ENCODE results near the gene DSCAML1.
"Not testable (repeated sequence)": the region's sequence is repeated elsewhere in the genome, so short reads cannot be mapped to it uniquely, and the experiment has no call there.

DSCAML1 gene

DNA sequence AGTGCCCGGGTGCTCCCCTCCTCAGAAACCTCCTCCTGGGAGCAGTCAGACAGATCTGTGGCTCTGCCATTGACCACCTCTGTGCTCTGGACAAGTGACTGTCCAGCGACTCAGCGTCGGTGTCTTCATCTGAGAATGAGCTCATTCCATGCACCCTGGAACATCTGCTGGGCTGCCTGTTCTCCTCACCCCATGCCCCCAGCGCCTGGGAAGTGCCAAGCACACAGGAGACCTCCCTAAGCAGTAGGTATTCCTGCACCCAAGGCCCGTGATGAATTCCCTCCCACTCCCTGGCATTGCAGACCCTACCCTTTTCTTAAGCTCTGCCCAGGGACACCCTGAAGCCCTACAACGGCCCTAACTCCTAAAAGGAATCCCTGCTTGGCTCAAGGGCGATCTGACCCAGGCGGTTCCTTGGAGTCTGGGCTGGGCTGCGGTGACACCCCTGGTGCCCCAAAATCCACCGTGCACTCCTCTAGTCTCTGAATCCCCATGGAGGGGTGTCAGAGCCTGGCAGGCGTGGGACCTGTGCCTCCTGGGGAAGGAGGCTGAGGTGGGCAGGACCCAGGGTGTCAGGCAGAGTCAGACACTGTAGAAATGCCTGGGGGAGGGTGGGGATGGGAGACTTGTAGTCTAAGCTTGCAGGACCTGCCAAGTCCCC is 377.4 kb downstream of the DSCAML1 start:
- no peak overlapping the region for H3K27ac ChIP-seq
- H3K4me3 ChIP-seq: no peak overlapping the region

DNA sequence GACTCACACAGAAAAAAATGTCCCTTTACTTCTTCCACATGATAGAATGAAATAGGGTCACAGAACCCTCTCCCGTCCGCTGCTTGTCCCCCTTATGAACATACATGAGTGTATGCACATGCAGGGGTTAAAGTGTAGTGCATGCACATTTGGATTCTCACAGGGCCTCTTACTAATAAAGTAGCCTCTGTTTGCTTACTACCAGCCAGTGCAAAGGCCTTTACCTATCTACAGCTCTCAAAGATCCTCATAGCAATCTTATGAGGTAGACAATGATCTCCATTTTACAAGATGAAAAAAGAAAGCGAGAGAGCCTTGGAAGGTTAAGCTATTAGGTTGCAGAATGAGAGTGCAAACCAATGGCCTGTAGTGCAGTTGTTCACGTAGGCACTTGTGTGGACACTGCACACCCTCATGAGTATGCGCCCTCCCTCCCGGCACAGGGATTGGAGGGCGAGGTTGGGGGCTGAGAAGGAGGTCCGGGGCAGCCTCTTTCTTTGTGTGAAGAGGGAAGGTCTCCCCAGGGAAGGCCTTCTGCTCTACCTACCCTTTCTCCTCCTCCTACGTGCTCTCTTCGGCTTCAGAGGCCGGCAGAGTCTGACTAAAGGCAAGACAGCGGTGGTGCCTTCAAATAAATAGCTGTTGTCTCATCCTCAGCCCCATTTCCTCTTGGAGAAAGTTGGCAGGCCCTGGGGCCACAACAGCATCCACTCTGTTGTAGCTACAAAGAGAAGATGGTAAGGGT is 378.1 kb downstream of the DSCAML1 start:
- Histone ChIP-seq H3K27ac (no peak overlapping the region), H3K4me3 (no peak overlapping the region)

DNA sequence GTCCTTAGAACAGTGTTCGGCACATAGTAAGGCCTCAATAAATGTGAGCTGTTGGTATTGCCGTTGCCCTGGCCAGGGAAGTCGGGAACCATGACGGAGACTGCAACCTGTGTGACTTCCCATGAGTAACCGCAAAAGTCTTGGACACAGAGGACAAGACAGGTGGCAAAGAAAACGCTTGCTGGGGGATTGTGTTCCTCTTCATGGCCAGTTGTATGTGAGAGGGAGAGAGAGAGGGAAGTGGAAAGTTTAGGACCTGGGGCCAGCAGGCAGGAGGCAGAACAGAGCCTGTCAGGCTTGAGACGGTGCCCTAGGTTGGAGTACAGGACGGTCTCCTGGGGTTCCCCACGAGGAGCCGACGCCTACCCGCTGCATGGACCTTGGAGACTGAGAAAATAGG is 379.2 kb downstream of the DSCAML1 start:
- Histone ChIP-seq H3K27ac (no peak overlapping the region), H3K4me3 (no peak overlapping the region)

DNA sequence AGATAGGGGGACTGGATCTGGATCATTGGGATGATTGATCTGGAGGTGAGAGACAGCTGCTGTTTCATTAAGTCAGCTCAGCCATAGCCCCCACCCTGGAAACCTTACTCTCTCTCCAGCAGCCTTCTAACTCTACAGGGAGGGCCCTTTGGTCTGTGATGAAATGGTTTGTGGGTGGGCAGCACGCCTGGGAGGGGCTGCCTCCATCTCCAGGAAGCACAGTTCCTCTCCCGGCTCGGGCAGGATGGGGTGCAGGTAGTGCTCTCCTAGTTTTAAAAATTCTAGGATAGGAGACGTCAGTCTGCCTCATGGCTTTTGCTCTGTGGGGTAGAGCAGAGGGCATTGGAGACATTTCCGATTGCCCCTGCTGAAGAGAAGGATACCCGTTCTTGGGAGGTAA is 379.7 kb downstream of the DSCAML1 start:
- Histone ChIP-seq H3K4me3 (no peak overlapping the region), H3K27ac (no peak overlapping the region)

DNA sequence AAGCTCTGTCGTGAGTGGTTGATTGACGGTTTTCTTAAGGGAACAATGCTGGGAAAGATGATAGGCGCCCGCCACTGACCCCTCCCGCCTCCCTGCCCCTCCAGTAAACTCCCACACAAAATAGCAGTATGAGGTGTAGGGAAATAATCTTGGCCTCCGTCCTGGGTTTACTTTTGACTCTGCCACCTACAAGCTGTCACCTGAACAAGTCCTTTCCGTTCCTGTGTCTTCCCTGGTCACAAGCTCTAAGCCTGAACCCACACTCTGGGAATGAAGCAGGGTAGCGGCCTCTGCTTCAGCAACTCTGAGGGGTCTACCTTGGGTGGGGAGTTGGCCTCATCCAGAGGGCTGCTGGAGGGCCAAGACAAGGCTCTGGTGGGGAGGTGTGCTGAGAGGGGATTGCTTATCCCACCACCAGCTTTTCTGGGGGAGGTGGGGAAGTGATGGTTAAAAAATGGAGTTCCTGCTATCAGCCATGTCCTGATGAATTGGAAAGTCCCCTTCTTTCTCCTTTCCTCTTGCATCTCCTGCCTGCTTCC is 381.6 kb downstream of the DSCAML1 start:
- Histone ChIP-seq H3K27ac (no peak overlapping the region), H3K4me3 (no peak overlapping the region)

DNA sequence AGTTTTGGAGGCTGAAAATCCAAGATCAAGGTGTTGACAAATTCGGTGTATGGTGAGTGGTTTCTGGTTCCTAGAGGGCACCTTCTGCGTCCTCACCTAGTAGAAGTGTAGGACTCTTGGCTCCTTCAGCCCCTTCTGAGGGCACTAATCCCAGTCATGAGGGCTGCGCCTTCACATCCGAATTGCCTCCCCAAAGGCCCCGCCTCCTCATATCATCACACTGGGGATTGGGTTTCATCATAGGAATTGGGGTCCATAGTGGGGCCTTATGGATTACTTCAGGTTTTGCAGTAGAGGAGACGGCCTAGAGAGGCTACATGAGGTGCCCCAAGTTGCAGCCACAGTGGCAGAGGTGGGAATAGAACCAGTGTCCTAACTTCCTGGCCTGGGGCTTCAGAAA is 382.3 kb downstream of the DSCAML1 start:
- H3K4me3 ChIP-seq: no peak overlapping the region

DNA sequence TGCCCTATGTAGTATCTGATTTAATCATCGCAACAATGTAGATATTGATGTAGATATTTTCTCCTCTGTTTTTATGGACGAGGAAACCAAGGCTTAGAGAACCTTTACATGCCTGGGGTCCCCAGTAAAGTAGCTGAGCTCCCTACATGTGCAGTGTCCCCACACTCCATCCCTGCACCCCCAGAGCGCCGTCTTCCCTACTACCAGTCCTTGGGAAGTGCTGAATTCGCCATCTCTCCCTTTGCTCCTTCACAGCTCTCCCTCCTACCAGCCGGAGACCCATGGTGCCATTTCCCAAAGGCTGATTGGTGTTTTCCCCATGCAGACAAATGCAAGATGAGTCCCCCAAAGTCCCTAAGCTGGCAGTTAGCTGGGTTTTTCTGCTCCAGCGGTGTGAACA is 383.4 kb downstream of the DSCAML1 start:
- no peak overlapping the region for H3K27ac ChIP-seq
- no peak overlapping the region for H3K4me3 ChIP-seq

More for the DNA sequence above, 382.3 kb downstream of the DSCAML1 start:
- no peak overlapping the region for H3K27ac ChIP-seq

DNA sequence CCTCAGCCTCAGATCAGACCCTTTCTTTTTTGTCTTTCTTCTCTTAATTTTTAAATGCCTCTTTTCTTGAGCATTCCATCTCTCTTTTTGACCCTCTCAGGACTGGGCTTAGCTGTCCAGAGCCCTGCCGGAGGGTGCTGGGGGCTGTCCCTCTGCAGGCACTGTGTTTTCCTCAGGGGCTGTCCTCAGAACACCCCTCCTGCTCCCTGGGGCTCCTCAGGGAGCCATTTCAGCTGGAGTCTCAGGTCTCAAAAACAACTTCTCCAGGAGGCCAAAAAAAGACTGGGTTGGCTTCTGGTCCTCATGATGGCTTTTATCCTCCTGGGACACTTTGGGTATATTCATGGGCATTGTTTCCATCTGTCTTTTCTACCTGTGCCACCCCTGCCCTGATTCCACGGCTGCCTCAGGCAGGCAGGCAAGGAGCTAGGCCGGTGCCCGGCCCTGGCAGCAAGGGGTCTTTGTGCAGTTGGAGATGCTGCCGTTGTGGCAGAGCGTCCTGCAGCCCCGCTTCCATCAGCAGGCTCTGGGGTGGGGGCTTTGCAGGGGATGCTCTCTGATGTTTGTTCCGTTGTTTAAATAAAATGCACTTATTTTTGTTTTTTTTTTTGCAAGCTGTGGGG is 384.3 kb downstream of the DSCAML1 start:
- Histone ChIP-seq H3K27ac (no peak overlapping the region), H3K4me3 (no peak overlapping the region)

DNA sequence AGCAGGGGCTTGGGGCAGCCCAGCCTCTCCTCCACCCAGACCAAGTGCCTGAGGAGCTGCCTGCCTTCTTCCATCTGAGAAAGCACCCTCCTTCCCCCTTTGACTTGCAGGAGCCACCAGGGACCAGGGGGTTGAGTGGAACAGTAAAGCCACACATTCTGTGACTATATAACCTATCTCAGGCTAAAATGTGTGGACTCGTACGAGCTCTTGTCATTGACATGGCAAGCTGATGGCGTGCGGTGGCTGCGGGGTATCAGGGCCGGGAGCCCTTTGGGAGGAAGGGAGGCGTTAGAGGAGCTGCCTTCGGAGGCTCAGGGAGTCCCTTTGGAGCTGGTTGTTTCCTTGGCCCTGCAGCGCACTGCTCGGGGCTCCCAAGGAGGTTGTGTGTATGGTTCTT is 384.8 kb downstream of the DSCAML1 start:
- Histone ChIP-seq H3K4me3 (no peak overlapping the region), H3K27ac (no peak overlapping the region)

DNA sequence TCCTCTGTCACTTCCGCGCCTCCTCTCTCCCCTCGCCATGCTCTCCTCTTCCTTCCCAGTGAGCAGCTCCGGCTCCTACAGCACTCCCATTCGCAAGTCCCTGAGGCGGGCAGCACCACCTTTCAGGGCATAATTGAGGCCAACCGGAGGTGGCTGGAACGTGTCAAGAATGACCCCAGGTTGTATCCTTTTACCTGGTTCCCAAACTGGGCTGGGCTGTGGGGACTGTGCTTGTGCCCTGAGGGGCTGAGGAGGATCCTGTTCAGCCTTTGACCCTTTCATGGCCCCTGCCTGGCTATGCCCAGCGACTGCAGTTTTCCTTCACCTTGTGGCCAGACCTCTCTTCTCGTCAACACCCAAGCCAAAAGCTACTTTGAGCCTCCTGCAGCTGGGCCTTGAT is 385.3 kb downstream of the DSCAML1 start:
- Histone ChIP-seq H3K27ac (no peak overlapping the region), H3K4me3 (no peak overlapping the region)

DNA sequence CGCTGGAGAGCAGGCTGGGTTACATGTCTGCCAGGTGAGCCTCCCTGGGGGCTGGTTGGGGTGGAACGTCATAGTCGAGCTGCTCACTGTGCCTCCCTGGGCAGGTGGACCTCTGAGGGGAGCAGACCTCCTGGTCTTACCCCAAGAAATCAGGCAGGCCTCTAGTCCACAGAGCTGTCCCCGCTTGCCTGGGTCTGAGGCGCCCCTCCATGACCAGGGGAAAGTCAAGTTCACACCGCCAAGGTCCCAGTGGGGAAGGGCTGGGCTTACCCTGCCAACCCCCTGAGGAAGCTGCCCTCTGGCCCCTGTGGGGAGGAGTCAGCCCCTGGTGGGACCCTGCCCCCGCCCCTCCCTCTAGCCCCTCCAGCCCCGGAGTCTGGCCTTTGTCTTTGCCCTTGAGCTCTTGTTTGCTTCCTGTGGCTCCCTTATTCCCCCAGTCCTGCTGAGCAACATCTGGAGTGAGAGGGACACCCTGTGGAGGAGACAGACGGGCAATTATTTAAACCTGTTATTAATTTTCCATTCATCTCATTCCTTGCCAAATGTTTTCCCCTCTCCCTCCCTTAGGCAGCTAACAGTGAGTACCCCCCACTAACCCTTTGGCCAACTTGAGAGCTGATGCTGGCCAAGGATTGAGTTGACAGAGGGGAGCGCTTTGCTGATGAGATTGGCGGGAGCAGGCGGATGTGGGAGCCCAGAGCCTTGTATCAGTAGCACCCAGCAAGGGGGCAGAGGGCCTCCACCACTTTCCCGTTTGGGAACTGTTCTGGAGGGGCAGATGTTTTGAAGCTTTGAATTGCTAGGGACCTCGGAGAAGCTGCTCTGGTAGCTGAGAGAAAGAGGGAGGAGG is 385.9 kb downstream of the DSCAML1 start:
- Histone ChIP-seq H3K27ac (no peak overlapping the region), H3K4me3 (no peak overlapping the region)

DNA sequence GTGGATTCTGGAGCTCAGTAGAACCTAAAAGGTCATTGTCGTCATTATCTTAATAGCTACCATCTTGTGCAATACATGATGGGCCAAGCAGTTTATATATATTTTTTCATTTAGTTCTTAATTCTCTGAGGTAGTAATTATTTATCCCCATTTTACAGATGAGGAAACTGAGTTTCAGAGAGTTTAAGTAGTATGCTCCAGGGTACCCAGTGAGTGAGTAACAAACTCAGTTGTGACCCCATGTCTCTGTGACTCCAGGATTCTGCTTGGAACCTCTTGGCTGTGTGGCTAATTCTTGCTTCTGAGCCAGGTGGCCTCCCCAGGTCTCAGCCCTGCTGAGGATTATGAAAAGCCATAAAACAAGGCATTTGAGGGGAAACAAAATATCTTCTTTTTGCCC is 386.8 kb downstream of the DSCAML1 start:
- Histone ChIP-seq H3K4me3 (no peak overlapping the region), H3K27ac (no peak overlapping the region)

DNA sequence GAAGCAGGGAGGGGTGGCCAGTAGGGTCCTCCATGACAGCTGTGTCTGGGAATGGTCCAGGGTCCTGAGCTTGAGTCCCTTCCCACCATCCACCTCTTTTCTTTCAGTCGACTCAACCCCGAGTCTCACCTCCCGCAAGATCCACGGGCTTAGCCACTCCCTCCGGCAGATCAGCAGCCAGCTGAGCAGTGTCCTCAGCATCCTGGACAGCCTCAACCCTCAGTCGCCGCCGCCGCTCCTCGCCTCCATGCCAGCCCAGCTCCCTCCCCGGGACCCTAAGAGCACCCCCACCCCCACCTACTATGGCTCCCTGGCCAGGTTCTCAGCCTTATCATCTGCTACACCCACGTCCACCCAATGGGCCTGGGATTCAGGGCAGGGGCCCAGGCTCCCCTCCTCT is 387.5 kb downstream of the DSCAML1 start:
- no peak overlapping the region for H3K4me3 ChIP-seq
- no peak overlapping the region for H3K27ac ChIP-seq

DNA sequence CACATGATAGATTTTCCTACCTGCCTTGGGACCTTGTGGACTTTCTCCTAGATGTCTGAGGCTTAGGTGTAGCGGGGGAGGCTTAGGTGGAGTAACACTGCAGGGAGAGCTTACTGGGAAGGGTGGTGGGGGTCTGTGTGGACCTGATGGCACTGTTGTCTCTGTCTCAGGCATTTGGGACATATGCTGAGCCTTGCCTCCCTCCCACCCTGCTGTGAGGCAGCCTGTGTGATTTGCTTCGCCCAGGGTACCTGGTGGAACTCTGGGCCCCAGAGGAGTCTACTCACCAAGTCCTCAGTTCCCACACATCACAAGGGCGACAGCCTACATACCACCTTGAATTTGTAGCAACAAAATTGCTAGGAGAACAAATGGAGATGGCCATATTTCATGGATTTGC is 388.7 kb downstream of the DSCAML1 start:
- H3K4me3 ChIP-seq: no peak overlapping the region
- H3K27ac ChIP-seq: no peak overlapping the region

DNA sequence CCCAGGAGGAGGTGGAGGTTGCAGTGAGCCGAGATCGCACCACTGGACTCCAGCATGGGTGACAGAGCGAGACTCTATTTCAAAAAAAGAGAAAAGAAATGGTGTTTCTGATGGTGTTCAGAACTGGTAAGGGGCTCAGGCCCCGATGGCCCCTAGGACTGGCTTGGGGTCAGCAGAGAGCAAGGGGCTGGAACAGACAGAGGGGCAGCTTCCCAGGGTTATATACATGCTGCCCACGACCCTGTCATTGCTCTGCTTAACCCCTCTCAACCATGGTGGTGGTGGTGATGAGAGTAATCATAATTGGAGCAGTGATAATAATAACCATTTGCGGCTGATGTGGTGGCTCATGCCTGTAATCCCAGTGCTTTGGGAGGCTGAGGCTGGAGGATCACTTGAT is 390.0 kb downstream of the DSCAML1 start:
- H3K27ac ChIP-seq: no peak overlapping the region
- H3K4me3 ChIP-seq: no peak overlapping the region

DNA sequence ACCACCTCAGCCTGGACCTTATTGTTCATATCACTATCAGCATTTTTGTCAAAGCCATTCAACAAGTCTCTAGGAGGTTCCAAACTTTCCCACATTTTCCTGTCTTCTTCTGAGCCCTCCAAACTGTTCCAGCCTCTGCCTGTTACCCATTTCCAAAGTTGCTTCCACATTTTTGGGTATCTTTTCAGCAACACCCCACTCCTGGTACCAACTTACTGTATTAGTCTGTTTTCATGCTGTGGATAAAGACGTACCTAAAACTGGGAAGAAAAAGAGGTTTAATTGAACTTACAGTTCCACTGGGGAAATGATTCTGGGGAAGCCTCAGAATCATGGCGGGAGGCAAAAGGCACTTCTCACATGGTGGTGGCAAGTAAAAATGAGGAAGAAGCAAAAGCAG is 391.1 kb downstream of the DSCAML1 start:
- H3K4me3 ChIP-seq, H3K27ac ChIP-seq: not testable (repeated sequence)

DNA sequence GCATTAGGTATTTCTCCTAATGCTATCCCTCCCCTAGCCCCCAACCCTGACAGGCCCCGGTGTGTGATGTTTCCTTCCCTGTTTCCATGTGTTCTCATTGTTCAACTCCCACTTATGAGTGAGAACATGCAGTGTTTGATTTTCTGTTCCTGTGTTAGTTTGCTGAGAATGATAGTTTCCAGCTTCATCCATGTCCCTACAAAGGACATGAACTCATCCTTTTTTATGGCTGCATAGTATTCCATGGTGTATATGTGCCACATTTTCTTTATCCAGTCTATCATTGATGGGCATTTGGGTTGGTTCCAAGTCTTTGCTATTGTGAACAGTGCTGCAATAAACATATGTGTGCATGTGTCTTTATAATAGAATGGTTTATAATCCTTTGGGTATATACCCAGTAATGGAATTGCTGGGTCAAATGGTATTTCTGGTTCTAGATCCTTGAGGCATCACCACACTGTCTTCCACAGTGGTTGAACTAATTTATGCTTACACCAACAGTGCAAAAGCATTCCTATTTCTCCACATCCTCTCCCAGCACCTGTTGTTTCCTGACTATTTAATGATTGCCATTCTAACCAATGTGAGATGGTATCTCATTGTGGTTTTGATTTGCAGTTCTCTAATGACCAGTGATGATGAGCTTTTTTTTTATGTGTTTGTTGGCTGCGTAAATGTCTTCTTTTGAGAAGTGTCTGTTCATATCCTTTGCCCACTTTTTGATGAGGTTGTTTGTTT is 397.7 kb downstream of the DSCAML1 start:
- H3K4me3 ChIP-seq: not testable (repeated sequence)

DNA sequence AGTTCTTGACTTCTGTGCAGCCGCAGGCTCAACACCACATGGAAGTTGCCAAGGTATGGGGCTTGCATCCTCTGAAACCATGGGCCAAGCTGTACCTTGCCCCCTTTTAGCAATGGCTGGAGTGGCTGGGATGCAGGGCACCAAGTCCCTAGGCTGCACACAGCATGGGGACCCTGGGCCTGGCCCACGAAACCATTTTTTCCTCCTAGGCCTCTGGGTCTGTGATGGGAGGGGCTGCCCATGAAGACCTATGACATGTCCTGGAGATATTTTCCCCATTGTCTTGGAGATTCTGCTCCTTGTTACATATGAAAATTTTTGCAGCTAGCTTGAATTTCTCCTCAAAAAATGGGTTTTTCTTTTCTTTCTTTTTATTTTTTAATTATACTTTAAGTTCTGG is 398.4 kb downstream of the DSCAML1 start:
- not testable (repeated sequence) for H3K4me3 ChIP-seq, H3K27ac ChIP-seq

More for the DNA sequence above, 397.7 kb downstream of the DSCAML1 start:
- not testable (repeated sequence) for H3K27ac ChIP-seq

DNA sequence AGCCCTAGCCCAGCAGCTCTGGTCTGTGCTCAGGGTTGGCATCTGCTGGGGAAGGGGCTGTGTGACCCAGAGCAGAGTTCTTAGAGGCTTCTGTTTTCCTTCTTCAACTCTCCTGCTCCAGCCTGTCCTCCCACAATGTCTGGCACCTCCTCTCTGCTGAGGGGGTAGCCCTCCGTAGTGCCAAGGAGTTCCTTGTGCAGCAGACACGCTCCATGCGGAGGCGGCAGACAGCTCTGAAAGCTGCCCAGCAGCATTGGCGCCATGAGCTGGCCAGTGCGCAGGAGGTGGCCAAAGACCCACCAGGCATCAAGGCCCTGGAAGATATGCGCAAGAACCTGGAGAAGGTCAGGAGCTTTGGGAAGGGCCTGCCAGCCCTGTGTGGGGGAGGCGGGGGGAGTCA is 400.0 kb downstream of the DSCAML1 start:
- H3K4me3 ChIP-seq: no peak overlapping the region
- no peak overlapping the region for H3K27ac ChIP-seq
